ENCODE data around the gene THAP10. TPM values are rescaled to one million over a fixed set of nuclear protein-coding genes. Genes with fewer than 3 reads are reported as not detected.
"Not testable (repeated sequence)": the region's sequence is repeated elsewhere in the genome, so short reads cannot be mapped to it uniquely, and the experiment has no call there.

The THAP10 gene
- total RNA-seq (1 to 10 TPM; 1.1 to 1.2 TPM), total RNA-seq (0.30 to 0.70 reads per million in 2 donors)

DNA sequence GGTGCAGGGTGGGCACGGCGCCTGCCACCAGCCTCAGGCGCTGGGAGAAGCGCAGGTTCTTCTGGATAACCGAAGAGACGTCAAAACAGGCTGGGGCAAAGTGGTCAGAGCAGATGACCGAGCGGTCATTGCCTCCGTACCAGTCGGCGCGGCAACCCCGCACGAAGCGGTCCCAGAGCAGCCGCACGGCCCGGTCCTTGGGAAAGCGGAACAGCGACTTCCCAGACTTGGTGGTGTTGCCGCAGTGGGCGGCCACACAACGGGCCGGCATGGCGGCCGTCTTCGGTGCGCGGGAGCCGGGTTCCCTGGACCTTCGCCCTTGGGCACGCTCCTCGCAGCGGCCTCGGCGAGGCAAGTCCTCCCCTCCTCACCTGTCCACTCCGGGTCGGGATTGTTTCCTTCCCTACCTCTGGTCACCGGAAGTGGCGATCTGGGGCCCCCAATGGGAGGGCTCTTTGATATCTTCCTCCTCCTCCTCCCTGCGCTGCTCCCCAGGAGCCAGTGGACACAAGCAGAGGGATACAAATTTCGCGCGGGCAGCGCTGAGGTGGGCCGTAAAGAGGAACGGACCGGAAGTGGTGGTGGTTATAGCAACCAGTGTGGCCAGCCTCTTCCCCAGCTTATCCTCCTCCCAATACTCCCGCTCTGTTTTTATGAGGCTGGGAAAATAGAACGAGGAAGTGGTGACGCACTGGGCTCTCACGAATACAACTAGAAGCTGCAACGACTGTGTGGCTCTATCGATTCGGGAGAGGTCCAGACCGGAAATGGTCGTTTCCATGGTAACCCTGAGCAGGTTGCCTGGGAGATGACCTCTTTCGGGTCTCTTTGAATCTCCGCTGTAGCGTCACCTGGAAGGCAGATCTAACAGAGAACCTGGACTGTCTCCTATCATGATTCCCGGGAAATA is at the start of gene THAP10, which contains the start of gene LRRC49:
Gene THAP10 (minus strand): TSS at position 432 of the 910 bp plus-strand sequence. CDS start 161 bp downstream, at position 271.
Gene LRRC49 (plus strand): TSS at position 825 of the 910 bp plus-strand sequence. CDS start 69 bp downstream, at position 894.
- ATAC-seq (peak; percentile 80), DNase-seq (peak in 1 of 3 donors; percentile 23)
- H3K9me3 ChIP-seq (ENCODE audit: control insufficient read depth, low read length, poor library complexity, severe bottlenecking): no peaks in the 10 kb centered on the region
- H3K36me3 Mint-ChIP-seq (ENCODE audit: low read depth): no peaks in the 10 kb centered on the region
- H3K27ac Mint-ChIP-seq: peak within 1 kb of the TSS; percentile 94
- peaks cover 13% of the 10 kb centered on the region for H3K27me3 Mint-ChIP-seq
- H3K4me1 Mint-ChIP-seq: peaks cover 12% of the 10 kb centered on the region
- peak within 1 kb of the TSS; percentile 94 for H3K4me3 Mint-ChIP-seq

- H3K9me3 ChIP-seq (ENCODE audit: control insufficient read depth, low read length, poor library complexity, severe bottlenecking): no peaks in the 10 kb centered on the region
- Mint-ChIP-seq H3K27me3 (no peaks in the 10 kb centered on the region), H3K36me3 (ENCODE audit: low read depth) (no peaks in the 10 kb centered on the region), H3K27ac (no peak overlapping the region), H3K4me3 (no peak overlapping the region), H3K4me1 (peaks cover 2% of the 10 kb centered on the region)
- DNase-seq (no peak), ATAC-seq (no peak)
These were observed 44.1 kb upstream of the THAP10 start for GRCh38 chr15:70936326-70936725.

DNA sequence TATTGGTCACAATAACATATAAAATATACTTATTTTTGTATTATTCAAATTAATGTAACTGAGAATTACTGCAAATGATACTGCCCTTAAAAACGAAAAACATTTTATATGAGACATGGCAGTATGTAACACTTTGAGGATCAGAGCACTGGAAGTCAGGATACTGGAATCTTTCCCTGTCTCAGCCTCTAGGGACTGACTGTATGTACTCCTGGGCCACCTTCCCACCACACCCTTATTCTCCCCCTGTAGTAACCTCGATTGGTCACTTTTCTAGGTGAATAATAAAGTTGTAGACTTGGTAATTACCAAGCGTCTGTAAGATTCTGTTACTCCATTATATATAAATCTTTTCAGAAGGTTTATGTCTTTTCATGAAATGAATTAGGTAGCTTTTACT is 43.4 kb upstream of the THAP10 start:
- ATAC-seq (no peak), DNase-seq (no peak)
- H3K4me3 Mint-ChIP-seq: no peak overlapping the region
- H3K36me3 Mint-ChIP-seq (ENCODE audit: low read depth): no peaks in the 10 kb centered on the region
- H3K9me3 ChIP-seq (ENCODE audit: control insufficient read depth, low read length, poor library complexity, severe bottlenecking): no peaks in the 10 kb centered on the region
- peaks cover 6% of the 10 kb centered on the region for H3K27me3 Mint-ChIP-seq
- no peak overlapping the region for H3K27ac Mint-ChIP-seq
- H3K4me1 Mint-ChIP-seq: peaks cover 2% of the 10 kb centered on the region

GRCh38 chr15:70933411-70933810 is 41.2 kb upstream of the THAP10 start:
- DNase-seq: no peak
- H3K4me3 Mint-ChIP-seq: no peak overlapping the region
- peaks cover 2% of the 10 kb centered on the region for H3K4me1 Mint-ChIP-seq
- H3K27ac Mint-ChIP-seq: no peak overlapping the region
- ATAC-seq: no peak
- H3K27me3 Mint-ChIP-seq: peaks cover 11% of the 10 kb centered on the region
- peaks cover 2% of the 10 kb centered on the region for H3K36me3 Mint-ChIP-seq (ENCODE audit: low read depth)
- H3K9me3 ChIP-seq (ENCODE audit: control insufficient read depth, low read length, poor library complexity, severe bottlenecking): no peaks in the 10 kb centered on the region

DNA sequence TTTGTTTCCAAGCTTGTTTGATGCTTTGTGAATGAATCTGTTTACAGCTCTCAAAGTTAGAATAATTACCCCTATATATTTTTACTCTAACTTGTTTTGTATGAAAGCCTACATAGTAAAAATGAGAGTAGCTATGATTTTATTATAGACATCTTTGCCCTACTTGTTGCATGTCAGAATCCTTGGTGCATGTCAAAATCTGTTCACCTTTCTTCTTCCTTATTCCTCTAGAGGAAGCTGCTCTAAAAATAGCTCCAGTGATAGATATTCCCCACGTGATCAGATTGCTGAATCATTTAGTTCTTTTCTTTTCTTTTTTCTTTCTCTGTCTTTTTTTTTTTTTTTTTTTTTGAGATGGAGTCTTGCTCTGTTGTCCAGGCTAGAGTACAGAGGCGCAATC is 40.2 kb upstream of the THAP10 start:
- Mint-ChIP-seq H3K4me3 (no peak overlapping the region), H3K27ac (no peak overlapping the region), H3K36me3 (ENCODE audit: low read depth) (peaks cover 2% of the 10 kb centered on the region), H3K27me3 (peaks cover 11% of the 10 kb centered on the region), H3K4me1 (peaks cover 2% of the 10 kb centered on the region)
- no peaks in the 10 kb centered on the region for H3K9me3 ChIP-seq (ENCODE audit: control insufficient read depth, low read length, poor library complexity, severe bottlenecking)
- ATAC-seq: no peak
- no peak for DNase-seq

GRCh38 chr15:70931821-70932220 is 39.6 kb upstream of the THAP10 start:
- Mint-ChIP-seq H3K27ac (no peak overlapping the region), H3K4me1 (peaks cover 2% of the 10 kb centered on the region), H3K4me3 (no peak overlapping the region), H3K36me3 (ENCODE audit: low read depth) (peaks cover 2% of the 10 kb centered on the region), H3K27me3 (peaks cover 11% of the 10 kb centered on the region)
- ATAC-seq (no peak), DNase-seq (no peak)
- no peaks in the 10 kb centered on the region for H3K9me3 ChIP-seq (ENCODE audit: control insufficient read depth, low read length, poor library complexity, severe bottlenecking)

- not testable (repeated sequence) for H3K4me3 Mint-ChIP-seq; DNase-seq; H3K4me1 Mint-ChIP-seq; H3K27ac Mint-ChIP-seq; H3K36me3 Mint-ChIP-seq (ENCODE audit: low read depth); H3K9me3 ChIP-seq (ENCODE audit: control insufficient read depth, low read length, poor library complexity, severe bottlenecking); ATAC-seq
- peaks cover 25% of the 10 kb centered on the region for H3K27me3 Mint-ChIP-seq
These were observed 34.7 kb upstream of the THAP10 start for GRCh38 chr15:70926914-70927313.

- Mint-ChIP-seq H3K36me3 (ENCODE audit: low read depth) (no peaks in the 10 kb centered on the region), H3K4me3 (no peak overlapping the region), H3K27ac (no peak overlapping the region), H3K4me1 (no peaks in the 10 kb centered on the region), H3K27me3 (peaks cover 24% of the 10 kb centered on the region)
- DNase-seq (no peak), ATAC-seq (no peak)
- H3K9me3 ChIP-seq (ENCODE audit: control insufficient read depth, low read length, poor library complexity, severe bottlenecking): no peaks in the 10 kb centered on the region
These were observed 31.3 kb upstream of the THAP10 start for GRCh38 chr15:70923311-70924080.

GRCh38 chr15:70922119-70922518 is 29.9 kb upstream of the THAP10 start:
- no peak for ATAC-seq
- DNase-seq: no peak
- Mint-ChIP-seq H3K4me3 (no peak overlapping the region), H3K27ac (no peak overlapping the region), H3K27me3 (peaks cover 24% of the 10 kb centered on the region), H3K36me3 (ENCODE audit: low read depth) (no peaks in the 10 kb centered on the region), H3K4me1 (no peaks in the 10 kb centered on the region)
- no peaks in the 10 kb centered on the region for H3K9me3 ChIP-seq (ENCODE audit: control insufficient read depth, low read length, poor library complexity, severe bottlenecking)

- no peaks in the 10 kb centered on the region for H3K4me1 Mint-ChIP-seq
- peaks cover 24% of the 10 kb centered on the region for H3K27me3 Mint-ChIP-seq
- H3K9me3 ChIP-seq (ENCODE audit: control insufficient read depth, low read length, poor library complexity, severe bottlenecking): no peaks in the 10 kb centered on the region
- no peaks in the 10 kb centered on the region for H3K36me3 Mint-ChIP-seq (ENCODE audit: low read depth)
- H3K4me3 Mint-ChIP-seq: no peak overlapping the region
- no peak overlapping the region for H3K27ac Mint-ChIP-seq
- ATAC-seq (no peak), DNase-seq (no peak)
These were observed 28.9 kb upstream of the THAP10 start for GRCh38 chr15:70920981-70921696.

DNA sequence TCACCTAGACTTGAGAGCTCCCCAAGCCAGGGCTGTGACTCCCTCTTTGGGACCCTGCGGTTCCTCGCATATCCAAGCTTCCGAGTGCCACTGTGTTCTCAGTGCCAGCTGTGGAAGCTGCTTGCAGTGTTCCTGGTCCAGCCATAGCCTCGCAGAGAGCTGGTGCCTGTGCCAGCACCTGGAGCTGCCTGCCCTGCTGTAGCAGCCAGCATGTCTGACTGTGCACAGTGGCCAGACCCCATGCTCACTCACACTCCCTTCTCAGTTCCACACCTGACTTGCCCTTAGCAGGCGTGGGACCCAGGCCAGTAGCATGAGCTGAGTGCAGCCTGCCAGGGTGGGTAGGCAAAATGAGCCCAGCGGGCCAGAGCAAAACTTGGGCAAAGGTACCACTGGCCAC is 25.7 kb upstream of the THAP10 start:
- H3K4me1 Mint-ChIP-seq: peaks cover 2% of the 10 kb centered on the region
- no peak for DNase-seq
- H3K27me3 Mint-ChIP-seq: peaks cover 11% of the 10 kb centered on the region
- no peaks in the 10 kb centered on the region for H3K36me3 Mint-ChIP-seq (ENCODE audit: low read depth)
- H3K27ac Mint-ChIP-seq: no peak overlapping the region
- no peak for ATAC-seq
- H3K9me3 ChIP-seq (ENCODE audit: control insufficient read depth, low read length, poor library complexity, severe bottlenecking): no peaks in the 10 kb centered on the region
- no peak overlapping the region for H3K4me3 Mint-ChIP-seq

- Mint-ChIP-seq H3K27me3 (peaks cover 11% of the 10 kb centered on the region), H3K4me1 (peaks cover 2% of the 10 kb centered on the region), H3K36me3 (ENCODE audit: low read depth) (no peaks in the 10 kb centered on the region), H3K4me3 (no peak overlapping the region), H3K27ac (no peak overlapping the region)
- DNase-seq: no peak
- H3K9me3 ChIP-seq (ENCODE audit: control insufficient read depth, low read length, poor library complexity, severe bottlenecking): no peaks in the 10 kb centered on the region
- no peak for ATAC-seq
These were observed 24.3 kb upstream of the THAP10 start for GRCh38 chr15:70916531-70916930.

GRCh38 chr15:70912187-70912586 is 20.0 kb upstream of the THAP10 start:
- peaks cover 4% of the 10 kb centered on the region for H3K9me3 ChIP-seq (ENCODE audit: control insufficient read depth, low read length, poor library complexity, severe bottlenecking)
- Mint-ChIP-seq H3K27ac (no peak overlapping the region), H3K36me3 (ENCODE audit: low read depth) (peaks cover 4% of the 10 kb centered on the region), H3K27me3 (no peaks in the 10 kb centered on the region), H3K4me1 (peaks cover 2% of the 10 kb centered on the region), H3K4me3 (no peak overlapping the region)
- ATAC-seq (no peak), DNase-seq (no peak)

Data from T-helper 17 cell (primary cell).